Upper lobe of left lung (tissue), 4 donors: ENCODE results near the gene FILIP1L.

Experiments used
- POLR2A ChIP-seq, 4 donors: fragments of 450-650 bp; IDR thresholded peaks; one replicate each; pipeline ENCODE4 v1.5.1; 2016 to 2017; ENCODE audit warnings: antibody characterized with exemption in 4 of 4, mild to moderate bottlenecking in 2 of 4
- POLR2AphosphoS5 ChIP-seq, 2 donors: sonication (generic); formaldehyde crosslinking; IDR thresholded peaks; one replicate each; pipeline ENCODE4 v1.5.1; 2017; ENCODE audit warnings: antibody characterized with exemption in 2 of 2
- TF ChIP-seq, protein P1 (sequence below), 6 experiments: fragments of 450-650 bp in 4 of 6; fragments of 200-600 bp in 2 of 6; sonication (generic) in 2 of 6; IDR thresholded peaks; one replicate each; pipeline ENCODE4 v1.5.1; 2016 to 2019; ENCODE audit warnings: antibody characterized with exemption in 6 of 6

GRCh38 chr3:99909714-99910495, 204.4 kb downstream of the FILIP1L start:
- TF ChIP-seq, protein P1, sequence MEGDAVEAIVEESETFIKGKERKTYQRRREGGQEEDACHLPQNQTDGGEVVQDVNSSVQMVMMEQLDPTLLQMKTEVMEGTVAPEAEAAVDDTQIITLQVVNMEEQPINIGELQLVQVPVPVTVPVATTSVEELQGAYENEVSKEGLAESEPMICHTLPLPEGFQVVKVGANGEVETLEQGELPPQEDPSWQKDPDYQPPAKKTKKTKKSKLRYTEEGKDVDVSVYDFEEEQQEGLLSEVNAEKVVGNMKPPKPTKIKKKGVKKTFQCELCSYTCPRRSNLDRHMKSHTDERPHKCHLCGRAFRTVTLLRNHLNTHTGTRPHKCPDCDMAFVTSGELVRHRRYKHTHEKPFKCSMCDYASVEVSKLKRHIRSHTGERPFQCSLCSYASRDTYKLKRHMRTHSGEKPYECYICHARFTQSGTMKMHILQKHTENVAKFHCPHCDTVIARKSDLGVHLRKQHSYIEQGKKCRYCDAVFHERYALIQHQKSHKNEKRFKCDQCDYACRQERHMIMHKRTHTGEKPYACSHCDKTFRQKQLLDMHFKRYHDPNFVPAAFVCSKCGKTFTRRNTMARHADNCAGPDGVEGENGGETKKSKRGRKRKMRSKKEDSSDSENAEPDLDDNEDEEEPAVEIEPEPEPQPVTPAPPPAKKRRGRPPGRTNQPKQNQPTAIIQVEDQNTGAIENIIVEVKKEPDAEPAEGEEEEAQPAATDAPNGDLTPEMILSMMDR (IDR thresholded peaks at IDR 0.05): no peak
- TF ChIP-seq POLR2AphosphoS5 (IDR thresholded peaks at IDR 0.05) (no peak), POLR2A (IDR thresholded peaks at IDR 0.05) (no peak)
